Upper lobe of right lung (tissue), 1 donor: ENCODE data around the gene MTCL1. TPM values are rescaled to one million over a fixed set of nuclear protein-coding genes. Genes with fewer than 3 reads are reported as not detected.
A peak's percentile ranks its signal among the peaks of the same experiment; 100 is the strongest.

ENCODE experiments used
- ATAC-seq: fragments of 200-7000 bp; cut with Tn5 transposase; one replicate; pipeline ENCODE4 v1.9.1; 2020; ENCODE audit warnings: mild to moderate bottlenecking, moderate library complexity
- DNase-seq: peaks from one replicate; pipeline ENCODE4 v3.0.0-alpha.2; 2020
- H3K27ac ChIP-seq: fragments of 200-600 bp; one replicate; pipeline ENCODE4 v1.8.0; 2022
- H3K27me3 ChIP-seq: fragments of 200-600 bp; one replicate; pipeline ENCODE4 v1.8.0; 2022; ENCODE audit warnings: mild to moderate bottlenecking
- H3K36me3 ChIP-seq: fragments of 200-600 bp; one replicate; pipeline ENCODE4 v1.8.0; 2022
- H3K4me1 ChIP-seq: fragments of 200-600 bp; one replicate; pipeline ENCODE4 v1.8.0; 2022
- H3K4me3 ChIP-seq: fragments of 200-600 bp; one replicate; pipeline ENCODE4 v1.8.0; 2022; ENCODE audit warnings: mild to moderate bottlenecking
- H3K9me3 ChIP-seq: fragments of 200-600 bp; one replicate; pipeline ENCODE4 v1.8.0; 2022
- intact Hi-C: fragments of 100-400 bp; cut with DNase I; formaldehyde crosslinking; loops from one replicate; pipeline ENCODE4 v1.11.0; 2022
- total RNA-seq: library from RNA; stranded (reverse); fragmentation: NEBNext Ultra II Directional; extraction: Animal tissue kit (Norgen Biotek cat#: 25700); gene quantifications from one replicate; pipeline ENCODE4 v1.2.1, GENCODE V29; 2021
- TF ChIP-seq, protein P1 (sequence below): fragments of 200-600 bp; IDR thresholded peaks from one replicate; pipeline ENCODE4 v1.8.0; 2022; ENCODE audit warnings: antibody characterized with exemption
- donor health status: DM: no; HTN: yes; CAD: no; lungs with severe emphysema.

The MTCL1 gene
- total RNA-seq, 1 donor from 2014 or later, result 10.1 TPM

DNA sequence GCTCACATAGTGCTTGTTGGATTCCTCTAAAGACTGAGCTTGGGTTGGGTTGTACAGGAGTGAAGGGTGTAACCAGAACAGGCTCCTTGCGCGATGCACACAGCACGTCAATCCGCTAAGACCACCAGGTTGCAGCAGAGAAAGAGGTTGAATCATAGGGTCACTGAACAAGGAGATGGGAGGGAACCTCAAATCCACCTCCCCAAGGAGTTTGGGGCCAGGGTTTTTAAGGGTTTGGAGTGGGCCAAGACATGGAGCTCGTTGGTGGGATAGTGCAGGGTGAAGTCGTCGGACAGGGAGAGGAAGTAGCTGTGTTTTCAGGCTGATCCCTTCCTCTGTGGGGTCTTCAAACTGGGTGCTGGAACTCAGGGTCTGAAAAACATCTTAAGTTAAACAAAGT is 20.8 kb upstream of the MTCL1 start:
- DNase-seq (no peak), ATAC-seq (no peak)
- H3K27ac ChIP-seq, result no peak overlapping the region
- H3K36me3 ChIP-seq, result no peaks in the 10 kb centered on the region
- intact Hi-C loops, result no loop called here
- H3K4me3 ChIP-seq, result no peak overlapping the region
- TF ChIP-seq, protein P1, sequence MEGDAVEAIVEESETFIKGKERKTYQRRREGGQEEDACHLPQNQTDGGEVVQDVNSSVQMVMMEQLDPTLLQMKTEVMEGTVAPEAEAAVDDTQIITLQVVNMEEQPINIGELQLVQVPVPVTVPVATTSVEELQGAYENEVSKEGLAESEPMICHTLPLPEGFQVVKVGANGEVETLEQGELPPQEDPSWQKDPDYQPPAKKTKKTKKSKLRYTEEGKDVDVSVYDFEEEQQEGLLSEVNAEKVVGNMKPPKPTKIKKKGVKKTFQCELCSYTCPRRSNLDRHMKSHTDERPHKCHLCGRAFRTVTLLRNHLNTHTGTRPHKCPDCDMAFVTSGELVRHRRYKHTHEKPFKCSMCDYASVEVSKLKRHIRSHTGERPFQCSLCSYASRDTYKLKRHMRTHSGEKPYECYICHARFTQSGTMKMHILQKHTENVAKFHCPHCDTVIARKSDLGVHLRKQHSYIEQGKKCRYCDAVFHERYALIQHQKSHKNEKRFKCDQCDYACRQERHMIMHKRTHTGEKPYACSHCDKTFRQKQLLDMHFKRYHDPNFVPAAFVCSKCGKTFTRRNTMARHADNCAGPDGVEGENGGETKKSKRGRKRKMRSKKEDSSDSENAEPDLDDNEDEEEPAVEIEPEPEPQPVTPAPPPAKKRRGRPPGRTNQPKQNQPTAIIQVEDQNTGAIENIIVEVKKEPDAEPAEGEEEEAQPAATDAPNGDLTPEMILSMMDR, result no peak
- H3K4me1 ChIP-seq, result no peaks in the 10 kb centered on the region
- no peaks in the 10 kb centered on the region for H3K9me3 ChIP-seq
- H3K27me3 ChIP-seq, result no peaks in the 10 kb centered on the region

GRCh38 chr18:8685141-8685913 is 20.0 kb upstream of the MTCL1 start:
- Histone ChIP-seq H3K4me3 (no peak overlapping the region), H3K9me3 (no peaks in the 10 kb centered on the region), H3K27ac (no peak overlapping the region), H3K27me3 (no peaks in the 10 kb centered on the region), H3K4me1 (no peaks in the 10 kb centered on the region), H3K36me3 (no peaks in the 10 kb centered on the region)
- intact Hi-C loops, result no loop called here
- no peak for ATAC-seq
- TF ChIP-seq, protein P1, result no peak
- DNase-seq, result no peak

- ATAC-seq, result no peak
- H3K9me3 ChIP-seq, result no peaks in the 10 kb centered on the region
- intact Hi-C loops, result no loop called here
- no peak overlapping the region for H3K27ac ChIP-seq
- H3K4me1 ChIP-seq, result no peaks in the 10 kb centered on the region
- no peak for DNase-seq
- H3K4me3 ChIP-seq, result no peak overlapping the region
- TF ChIP-seq, protein P1, result no peak
- no peaks in the 10 kb centered on the region for H3K27me3 ChIP-seq
- no peaks in the 10 kb centered on the region for H3K36me3 ChIP-seq
Measured at GRCh38 chr18:8685914-8686216, 19.5 kb upstream of the MTCL1 start.

DNA sequence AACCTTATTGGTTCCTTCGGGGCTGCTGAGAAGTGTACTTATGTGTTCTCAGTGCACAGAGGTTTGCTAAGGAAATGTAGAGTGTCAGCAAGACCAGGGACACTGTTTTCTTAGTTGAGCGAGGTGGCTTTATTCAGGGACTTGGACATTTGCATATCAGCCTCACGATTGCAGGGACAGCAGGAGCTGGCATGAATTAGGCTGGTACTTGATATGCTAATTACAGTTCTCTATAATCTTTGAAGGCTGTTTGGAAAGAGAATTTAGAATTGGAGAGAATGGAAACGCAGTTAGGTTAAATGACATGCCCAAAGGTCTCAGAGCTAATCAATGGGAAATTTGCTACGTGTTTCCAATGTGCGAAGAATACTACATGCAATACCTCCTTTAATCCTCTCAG is 18.7 kb upstream of the MTCL1 start:
- no peak overlapping the region for H3K27ac ChIP-seq
- no peaks in the 10 kb centered on the region for H3K27me3 ChIP-seq
- no peaks in the 10 kb centered on the region for H3K36me3 ChIP-seq
- intact Hi-C loops, result no loop called here
- ATAC-seq, result peak; percentile 45
- no peak overlapping the region for H3K4me3 ChIP-seq
- no peaks in the 10 kb centered on the region for H3K9me3 ChIP-seq
- H3K4me1 ChIP-seq, result no peaks in the 10 kb centered on the region
- TF ChIP-seq, protein P1, result no peak
- DNase-seq, result no peak

DNA sequence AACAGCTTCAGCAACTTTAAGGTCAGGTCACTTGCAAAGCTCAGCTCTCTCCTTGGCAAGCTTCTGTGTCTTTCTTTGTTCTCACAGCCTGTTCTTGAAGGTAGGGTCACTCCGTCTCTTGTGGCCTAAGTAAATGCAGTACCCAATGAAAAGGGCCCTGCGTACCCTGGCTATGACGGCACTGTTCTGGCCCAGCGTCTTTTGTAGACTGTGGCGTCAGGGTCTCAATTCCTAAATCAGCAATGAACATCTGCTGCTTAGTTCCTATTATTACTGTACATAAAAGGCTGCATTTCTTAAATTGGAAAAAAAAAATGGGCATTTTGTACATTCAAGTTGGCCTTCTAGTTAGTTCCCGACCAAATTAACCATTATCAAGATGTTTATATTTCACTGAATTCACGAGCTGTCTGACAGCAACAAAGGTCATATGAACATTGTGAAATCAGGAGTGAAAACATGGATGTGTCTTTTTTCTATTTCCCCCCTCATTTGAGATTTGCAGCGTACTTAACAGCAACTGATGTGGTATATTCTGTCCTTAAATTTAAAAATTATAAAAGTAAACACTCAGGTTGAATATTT is 17.0 kb upstream of the MTCL1 start:
- TF ChIP-seq, protein P1, result no peak
- no peaks in the 10 kb centered on the region for H3K4me1 ChIP-seq
- H3K27ac ChIP-seq, result no peak overlapping the region
- intact Hi-C loops, result no loop called here
- ATAC-seq (no peak), DNase-seq (no peak)
- no peaks in the 10 kb centered on the region for H3K36me3 ChIP-seq
- no peak overlapping the region for H3K4me3 ChIP-seq
- no peaks in the 10 kb centered on the region for H3K9me3 ChIP-seq
- H3K27me3 ChIP-seq, result no peaks in the 10 kb centered on the region
